K562 (cell line): Measurements from ENCODE around the gene ACSL5. TPM values are rescaled to one million over a fixed set of nuclear protein-coding genes. Genes with fewer than 3 reads are reported as not detected.

Source experiments
- ATAC-seq: fragments of 200-7000 bp; cut with Tn5 transposase; 3 replicates; pipeline ENCODE4 v1.9.1; 2020; ENCODE audit warnings: moderate library complexity
- BruUV-seq: library from RNA; stranded (reverse); fragments of 400-500 nt; replicated peaks from 2 replicates; lab custom pipeline; 2021; lab: Mats Ljungman, UMichigan
- CTCF ChIA-PET: fragments of 300-600 bp; formaldehyde crosslinking; extraction: SDS; loops from one replicate; lab custom pipeline; 2021; ENCODE audit warnings: low intra/inter-chr PET ratio; lab: Yijun Ruan, JAX
- POLR2A ChIA-PET: fragments of 300-600, 350-650 bp; sonication (Branson Sonifier 250); formaldehyde crosslinking; extraction: SDS; loops from one replicate; lab custom pipeline; 2021; ENCODE audit warnings: antibody characterized with exemption, inconsistent platforms; lab: Yijun Ruan, JAX
- DNase-seq, 4 experiments: peaks; one replicate each; pipeline versions ENCODE4 v3.0.0 to v3.0.0-alpha.2; 2011 to 2018; ENCODE audit warnings: low spot score in 3 of 4, mixed read lengths in 3 of 4; ENCODE audit errors: extremely low read depth in 1 of 4
- FAIRE-seq: peaks from 2 replicates; lab custom pipeline; 2011; peaks lifted over from hg19 to GRCh38; lab: Jason Lieb, UNC
- H2AFZ ChIP-seq: 2 replicates; pipeline ENCODE4 v1.6.0; 2011; ENCODE audit warnings: low read depth, low read length, control low read depth, inconsistent platforms
- H3K27ac ChIP-seq: fragments of 200-600 bp; 3 replicates; pipeline ENCODE4 v1.8.0; 2011; ENCODE audit warnings: low read depth, mild to moderate bottlenecking, control low read depth, inconsistent platforms, low read length, moderate library complexity, mixed read lengths; ENCODE audit errors: extremely low read depth
- H3K27me3 ChIP-seq, 2 experiments: fragments of 300-600 bp in 1 of 2; 2 replicates in 1 of 2; 3 replicates in 1 of 2; pipeline versions ENCODE4 v1.6.0 to v1.8.0; 2011; ENCODE audit warnings: inconsistent platforms in 2 of 2, low read length in 2 of 2, mild to moderate bottlenecking in 1 of 2, mixed read lengths in 1 of 2, moderate library complexity in 1 of 2; ENCODE audit not compliant: control insufficient read depth in 2 of 2, insufficient read depth in 2 of 2
- H3K36me3 ChIP-seq: fragments of 300-600 bp; 3 replicates; pipeline ENCODE4 v1.8.0; 2011; ENCODE audit warnings: mild to moderate bottlenecking, low read length, inconsistent platforms; ENCODE audit not compliant: control insufficient read depth, insufficient read depth
- H3K4me1 ChIP-seq, 2 experiments: fragments of 200-600 bp in 1 of 2; replicated peaks in 1 of 2; 2 replicates in 1 of 2; 3 replicates in 1 of 2; pipeline versions ENCODE4 v1.5.1 to v1.8.0; 2011; ENCODE audit warnings: inconsistent platforms in 2 of 2, low read length in 2 of 2, mild to moderate bottlenecking in 1 of 2, mixed read lengths in 1 of 2, moderate library complexity in 1 of 2; ENCODE audit not compliant: control insufficient read depth in 2 of 2, insufficient read depth in 2 of 2
- H3K4me2 ChIP-seq: 2 replicates; pipeline ENCODE4 v1.6.1; 2011; ENCODE audit warnings: low read length, control low read depth, inconsistent platforms, mixed read lengths; ENCODE audit not compliant: insufficient read depth
- H3K4me3 ChIP-seq: fragments of 200-600 bp; sonication (generic), shearing (Covaris generic); 2 replicates; pipeline ENCODE4 v1.5.1; 2016; ENCODE audit warnings: control low read depth, inconsistent platforms
- H3K79me2 ChIP-seq: fragments of 200-600 bp; 3 replicates; pipeline ENCODE4 v1.8.0; 2011; ENCODE audit warnings: low read length, inconsistent platforms; ENCODE audit not compliant: control insufficient read depth, insufficient read depth
- H3K9ac ChIP-seq, 2 experiments: 2 replicates each; pipeline versions ENCODE4 v1.6.0 to v1.6.1; 2011; ENCODE audit warnings: low read depth in 2 of 2, low read length in 2 of 2, control low read depth in 1 of 2, inconsistent platforms in 1 of 2, mild to moderate bottlenecking in 1 of 2, mixed read lengths in 1 of 2; ENCODE audit not compliant: insufficient read depth in 1 of 2
- H3K9me1 ChIP-seq: one replicate; pipeline ENCODE4 v1.6.0; 2011; ENCODE audit warnings: inconsistent platforms, mild to moderate bottlenecking, low read length, moderate library complexity; ENCODE audit not compliant: control insufficient read depth, insufficient read depth
- H3K9me3 ChIP-seq: replicated peaks from 2 replicates; pipeline ENCODE4 v1.5.1; 2011; ENCODE audit warnings: low read depth, low read length, inconsistent platforms; ENCODE audit not compliant: control insufficient read depth, insufficient read depth
- H4K20me1 ChIP-seq: replicated peaks from 2 replicates; pipeline ENCODE4 v1.6.1; 2011; ENCODE audit warnings: low read length, inconsistent platforms, mixed read lengths; ENCODE audit not compliant: control insufficient read depth, insufficient read depth
- MAFF ChIP-seq: IDR thresholded peaks from 2 replicates; pipeline ENCODE4 v1.6.1; 2012; ENCODE audit warnings: low read length, improper control_type of control experiment
- NR4A1 ChIP-seq, 2 experiments: fragments of 250-450 bp in 1 of 2; fragments of 450-650 bp in 1 of 2; sonication (Bioruptor Pico) in 1 of 2; IDR thresholded peaks; 2 replicates each; pipeline versions ENCODE4 v1.4.0 to v1.6.1; 2016 to 2020; ENCODE audit warnings: mild to moderate bottlenecking in 2 of 2, missing compliant biosample characterization in 1 of 2, missing genetic modification characterization in 1 of 2, moderate library complexity in 1 of 2
- RBBP5 ChIP-seq: fragments of 200-600 bp; sonication (generic); IDR thresholded peaks from 2 replicates; pipeline ENCODE4 v1.6.1; 2012; ENCODE audit warnings: borderline replicate concordance, mild to moderate bottlenecking, low read length, control low read depth, inconsistent platforms; ENCODE audit not compliant: insufficient read depth, poor library complexity, severe bottlenecking
- RBM15 ChIP-seq: fragments of 200-400 bp; formaldehyde crosslinking; IDR thresholded peaks from 2 replicates; pipeline ENCODE4 v1.6.1; 2018; ENCODE audit warnings: mild to moderate bottlenecking, low read length, moderate library complexity; ENCODE audit not compliant: insufficient read depth
- SMAD4 ChIP-seq: fragments of 250-450 bp; sonication (Bioruptor Pico); conservative IDR thresholded peaks from 2 replicates; pipeline ENCODE4 v1.8.0; 2021; ENCODE audit warnings: inconsistent platforms, mild to moderate bottlenecking, moderate library complexity
- THAP7 ChIP-seq: fragments of 250-450 bp; sonication (Bioruptor Pico); IDR thresholded peaks from 2 replicates; pipeline ENCODE4 v1.5.0; 2021
- WGBS: fragments of 100-300 bp; shearing (Covaris generic); methylation state at CpG from one replicate; pipeline ENCODE4 v1.1.6; 2016; ENCODE audit warnings: low coverage, mixed read lengths; ENCODE audit not compliant: insufficient coverage; ENCODE audit errors: missing lambda C conversion rate; 5-methylcytosine and 5-hydroxymethylcytosine counted together
- in situ Hi-C: fragments of 300-500 bp; cut with MboI; formaldehyde crosslinking; loops from 4 replicates; pipeline ENCODE4 v1.15.0; 2018; ENCODE audit warnings: inconsistent platforms, mixed read lengths
- intact Hi-C: fragments of 100-400 bp; cut with micrococcal nuclease; formaldehyde crosslinking; loops from 2 replicates; pipeline ENCODE4 v1.14.2; 2022
- polyA plus RNA-seq, 8 experiments: library from polyadenylated mRNA; depleted of rRNA in 4 of 8; stranded (reverse) in 5 of 8; unstranded in 3 of 8; fragments of >200 nt; fragmentation: Nextera tagmentation in 2 of 8; fragmentation: Illumina TruSeq in 1 of 8; extraction: Ambion mirVana in 2 of 8; extraction: Trizol in 1 of 8; gene quantifications; 2 replicates each; pipeline versions ENCODE4 v1.2.1 to v1.2.3, GENCODE V29; 2011 to 2014; ENCODE audit warnings: inconsistent platforms in 1 of 8, missing spikeins in 1 of 8
- total RNA-seq, 7 experiments: library from RNA; depleted of rRNA in 6 of 7; stranded (reverse); fragments of >200 nt in 6 of 7; fragmentation: Illumina TruSeq in 2 of 7; extraction: Trizol in 2 of 7; gene quantifications; 2 replicates each; pipeline versions ENCODE4 v1.2.1 to v1.2.3, GENCODE V29; 2011 to 2021; ENCODE audit warnings: low replicate concordance in 1 of 7
- TF ChIP-seq, protein P1 (sequence below), 2 experiments: fragments of 450-650 bp in 1 of 2; IDR thresholded peaks; 2 replicates each; pipeline ENCODE4 v1.6.1; 2011 to 2017; ENCODE audit warnings: low read depth in 2 of 2, antibody characterized with exemption in 1 of 2, borderline replicate concordance in 1 of 2, low read length in 1 of 2, mild to moderate bottlenecking in 1 of 2, mixed read lengths in 1 of 2; ENCODE audit not compliant: control insufficient read depth in 1 of 2
- TF ChIP-seq, protein P2 (sequence below), 2 experiments: fragments of 450-650 bp; conservative IDR thresholded peaks; 2 replicates each; pipeline ENCODE4 v1.6.1; 2017; ENCODE audit warnings: mild to moderate bottlenecking in 2 of 2, moderate library complexity in 2 of 2
- TF ChIP-seq, protein P3 (sequence below): fragments of 250-450 bp; sonication (Bioruptor Pico); IDR thresholded peaks from 2 replicates; pipeline ENCODE4 v1.4.0; 2020

Gene ACSL5
- total and polyA plus RNA-seq, 9 of the 15 experiments (the other 6 are each of a cell fraction or from before 2014, with no cell fraction given): 0.19 to 1.4 (median 0.55) TPM

DNA sequence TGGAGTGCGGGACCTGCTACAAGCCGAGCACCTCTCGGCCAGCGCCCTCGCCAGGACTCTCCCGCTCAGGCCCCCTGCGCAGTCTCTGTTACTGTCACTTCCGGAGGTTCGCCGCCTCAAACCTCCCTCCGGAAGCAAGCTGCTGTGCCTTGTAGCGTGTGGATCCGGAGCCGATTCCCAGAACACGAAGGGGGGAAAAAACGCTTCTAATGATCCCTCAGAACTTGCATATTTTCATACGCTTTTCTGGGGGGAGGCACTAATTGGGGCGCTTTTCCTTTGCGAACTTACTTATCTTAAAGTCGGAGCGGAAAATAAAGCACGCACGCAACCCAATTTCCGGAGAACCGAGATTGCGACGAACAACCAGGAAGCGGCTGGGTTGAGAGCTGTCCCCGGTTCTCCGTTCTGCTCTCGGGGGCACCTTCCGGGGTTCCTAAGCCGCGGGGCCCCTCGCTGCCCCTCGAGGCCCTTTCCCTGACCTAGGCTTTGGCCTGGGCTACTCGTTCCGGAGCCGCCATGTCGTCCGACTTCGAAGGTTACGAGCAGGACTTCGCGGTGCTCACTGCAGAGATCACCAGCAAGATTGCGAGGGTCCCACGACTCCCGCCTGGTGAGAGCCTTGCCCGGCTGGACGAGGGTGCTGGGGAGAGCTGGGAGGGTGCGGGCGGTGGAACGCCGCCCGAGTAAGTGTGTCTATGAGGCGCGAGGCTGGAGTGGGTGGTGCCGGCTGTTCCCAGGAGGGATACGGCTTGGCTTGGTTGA is 73.1 kb downstream of the ACSL5 start, which contains the start of the genes VTI1A and ZDHHC6:
TSS of gene VTI1A (plus strand) at position 361 of the 765 bp plus-strand sequence. CDS start at position 520, 159 bp downstream.
TSS of gene ZDHHC6 (minus strand) at position 60 of the 765 bp plus-strand sequence. CDS start 1,478 bp downstream, outside the sequence.
- peak within 1 kb of the TSS; percentile 73 for H3K4me3 ChIP-seq
- no peaks in the 10 kb centered on the region for H3K9me1 ChIP-seq
- POLR2A ChIA-PET: interaction anchor here (0.6 to 1.3 kb wide), 6 partner anchors 12 to 231 kb away, joined by 3 read pairs; no protein-coding TSS in a partner anchor
- peaks cover 47% of the 10 kb centered on the region for H3K36me3 ChIP-seq
- H3K27me3 ChIP-seq: no peaks in the 10 kb centered on the region
- no TSS peak for BruUV-seq
- peaks cover 42% of the 10 kb centered on the region for H3K79me2 ChIP-seq
- peak within 1 kb of the TSS; percentile 96 for H3K4me2 ChIP-seq
- in situ Hi-C loops: loop anchor here (10.0 kb wide), 2 partner anchors 122 to 272 kb away; no protein-coding TSS in a partner anchor
- H4K20me1 ChIP-seq: no peaks in the 10 kb centered on the region
- CTCF ChIA-PET: interaction anchor here (0.6 to 0.7 kb wide), 2 partner anchors 104 to 717 kb away, joined by 3 read pairs; no protein-coding TSS in a partner anchor
- H2AFZ ChIP-seq: peak within 1 kb of the TSS; percentile 98
- FAIRE-seq (peak; percentile 29), DNase-seq (peak; percentile 73 to 88 (median 77)), ATAC-seq (peak; percentile 97)
- WGBS: under 1% methylated on average over 39 of the region's 59 CpGs
- intact Hi-C loops: no loop called here
- H3K9ac ChIP-seq: peak within 1 kb of the TSS; percentile 94 to 100
- no peaks in the 10 kb centered on the region for H3K9me3 ChIP-seq
- peaks cover 0 to 5% of the 10 kb centered on the region in 2 experiments; a peak in 2 of 5 replicates for H3K4me1 ChIP-seq
- H3K27ac ChIP-seq: peak within 1 kb of the TSS; percentile 97
- TF ChIP-seq RBM15: no peak
- TF ChIP-seq NR4A1 (CRISPR knock-in tag; IDR thresholded peaks at IDR 0.05): no peak
- TF ChIP-seq NR4A1 (tag; IDR thresholded peaks at IDR 0.05): no peak
- TF ChIP-seq THAP7 (CRISPR knock-in tag): peak; percentile 30; the same call in 1 of the 2 replicates
- TF ChIP-seq, protein P1, sequence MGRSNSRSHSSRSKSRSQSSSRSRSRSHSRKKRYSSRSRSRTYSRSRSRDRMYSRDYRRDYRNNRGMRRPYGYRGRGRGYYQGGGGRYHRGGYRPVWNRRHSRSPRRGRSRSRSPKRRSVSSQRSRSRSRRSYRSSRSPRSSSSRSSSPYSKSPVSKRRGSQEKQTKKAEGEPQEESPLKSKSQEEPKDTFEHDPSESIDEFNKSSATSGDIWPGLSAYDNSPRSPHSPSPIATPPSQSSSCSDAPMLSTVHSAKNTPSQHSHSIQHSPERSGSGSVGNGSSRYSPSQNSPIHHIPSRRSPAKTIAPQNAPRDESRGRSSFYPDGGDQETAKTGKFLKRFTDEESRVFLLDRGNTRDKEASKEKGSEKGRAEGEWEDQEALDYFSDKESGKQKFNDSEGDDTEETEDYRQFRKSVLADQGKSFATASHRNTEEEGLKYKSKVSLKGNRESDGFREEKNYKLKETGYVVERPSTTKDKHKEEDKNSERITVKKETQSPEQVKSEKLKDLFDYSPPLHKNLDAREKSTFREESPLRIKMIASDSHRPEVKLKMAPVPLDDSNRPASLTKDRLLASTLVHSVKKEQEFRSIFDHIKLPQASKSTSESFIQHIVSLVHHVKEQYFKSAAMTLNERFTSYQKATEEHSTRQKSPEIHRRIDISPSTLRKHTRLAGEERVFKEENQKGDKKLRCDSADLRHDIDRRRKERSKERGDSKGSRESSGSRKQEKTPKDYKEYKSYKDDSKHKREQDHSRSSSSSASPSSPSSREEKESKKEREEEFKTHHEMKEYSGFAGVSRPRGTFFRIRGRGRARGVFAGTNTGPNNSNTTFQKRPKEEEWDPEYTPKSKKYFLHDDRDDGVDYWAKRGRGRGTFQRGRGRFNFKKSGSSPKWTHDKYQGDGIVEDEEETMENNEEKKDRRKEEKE (IDR thresholded peaks at IDR 0.05; ENCODE audit: borderline replicate concordance in 1 of 2, control insufficient read depth in 1 of 2, low read depth in 2 of 2, low read length in 1 of 2): 0 out of 4 replicates have a peak, but pooled peaks of 1 of the 2 experiments have one; percentile 63
- no peak; the same call in 1 of the 2 replicates for TF ChIP-seq SMAD4 (CRISPR knock-in tag)
- no peak for TF ChIP-seq MAFF
- TF ChIP-seq, protein P2, sequence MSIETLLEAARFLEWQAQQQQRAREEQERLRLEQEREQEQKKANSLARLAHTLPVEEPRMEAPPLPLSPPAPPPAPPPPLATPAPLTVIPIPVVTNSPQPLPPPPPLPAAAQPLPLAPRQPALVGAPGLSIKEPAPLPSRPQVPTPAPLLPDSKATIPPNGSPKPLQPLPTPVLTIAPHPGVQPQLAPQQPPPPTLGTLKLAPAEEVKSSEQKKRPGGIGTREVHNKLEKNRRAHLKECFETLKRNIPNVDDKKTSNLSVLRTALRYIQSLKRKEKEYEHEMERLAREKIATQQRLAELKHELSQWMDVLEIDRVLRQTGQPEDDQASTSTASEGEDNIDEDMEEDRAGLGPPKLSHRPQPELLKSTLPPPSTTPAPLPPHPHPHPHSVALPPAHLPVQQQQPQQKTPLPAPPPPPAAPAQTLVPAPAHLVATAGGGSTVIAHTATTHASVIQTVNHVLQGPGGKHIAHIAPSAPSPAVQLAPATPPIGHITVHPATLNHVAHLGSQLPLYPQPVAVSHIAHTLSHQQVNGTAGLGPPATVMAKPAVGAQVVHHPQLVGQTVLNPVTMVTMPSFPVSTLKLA (conservative IDR thresholded peaks at IDR 0.05): peak; percentile 82 to 87
- TF ChIP-seq, protein P3, sequence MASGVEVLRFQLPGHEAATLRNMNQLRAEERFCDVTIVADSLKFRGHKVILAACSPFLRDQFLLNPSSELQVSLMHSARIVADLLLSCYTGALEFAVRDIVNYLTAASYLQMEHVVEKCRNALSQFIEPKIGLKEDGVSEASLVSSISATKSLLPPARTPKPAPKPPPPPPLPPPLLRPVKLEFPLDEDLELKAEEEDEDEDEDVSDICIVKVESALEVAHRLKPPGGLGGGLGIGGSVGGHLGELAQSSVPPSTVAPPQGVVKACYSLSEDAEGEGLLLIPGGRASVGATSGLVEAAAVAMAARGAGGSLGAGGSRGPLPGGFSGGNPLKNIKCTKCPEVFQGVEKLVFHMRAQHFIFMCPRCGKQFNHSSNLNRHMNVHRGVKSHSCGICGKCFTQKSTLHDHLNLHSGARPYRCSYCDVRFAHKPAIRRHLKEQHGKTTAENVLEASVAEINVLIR (CRISPR knock-in tag): peak; percentile 62
- TF ChIP-seq RBBP5: peak; percentile 98
